Ovary (tissue), 9 donors: Measurements from ENCODE around the gene ASPDH. TPM values are rescaled to one million over a fixed set of nuclear protein-coding genes. Genes with fewer than 3 reads are reported as not detected.

Experiments
- DNase-seq, 5 donors: peaks; one replicate each; pipeline ENCODE4 v3.0.0-alpha.2; 2019 to 2020
- H3K27ac ChIP-seq, 2 donors: fragments of 200-600 bp; one replicate each; pipeline versions ENCODE4 v1.5.1 to v1.8.0; 2019 to 2022
- H3K27me3 ChIP-seq: fragments of 200-600 bp; one replicate; pipeline ENCODE4 v1.8.0; 2022
- H3K36me3 ChIP-seq: fragments of 200-600 bp; sonication (generic); one replicate; pipeline ENCODE4 v1.5.1; 2019
- H3K4me1 ChIP-seq: one replicate; pipeline ENCODE4 v1.8.1; 2013; ENCODE audit warnings: mild to moderate bottlenecking, moderate library complexity; ENCODE audit not compliant: insufficient read depth
- H3K4me3 ChIP-seq: fragments of 200-600 bp; sonication (generic); one replicate; pipeline ENCODE4 v1.5.1; 2017
- H3K9me3 ChIP-seq, 2 donors: fragments of 200-600 bp in 1 of 2; sonication (generic) in 1 of 2; one replicate each; pipeline versions ENCODE4 v1.5.1 to v1.8.1; 2013 to 2019; ENCODE audit warnings: mild to moderate bottlenecking in 1 of 2, moderate library complexity in 1 of 2
- CTCF ChIP-seq, 3 donors: fragments of 450-650 bp in 2 of 3; fragments of 200-600 bp in 1 of 3; IDR thresholded peaks; one replicate each; pipeline versions ENCODE4 v1.5.1 to v1.8.0; 2016 to 2022; ENCODE audit warnings: antibody characterized with exemption in 3 of 3, mild to moderate bottlenecking in 1 of 3
- EP300 ChIP-seq: sonication (generic); formaldehyde crosslinking; IDR thresholded peaks from one replicate; pipeline ENCODE4 v1.6.1; 2017; ENCODE audit warnings: antibody characterized with exemption
- POLR2A ChIP-seq: fragments of 450-650 bp; IDR thresholded peaks from one replicate; pipeline ENCODE4 v1.6.1; 2017; ENCODE audit warnings: antibody characterized with exemption, mild to moderate bottlenecking, moderate library complexity
- WGBS, 3 donors: extraction: QIAGEN DNeasy Blood & Tissue Kit in 1 of 3; methylation state at CpG; one replicate each; pipeline versions ENCODE4 v1.1.5 to v1.1.7; 2013 to 2017; 5-methylcytosine and 5-hydroxymethylcytosine counted together
- intact Hi-C, 4 donors: fragments of 100-400 bp; cut with DNase I; formaldehyde crosslinking; loops; one replicate each; pipeline versions ENCODE4 v1.11.0 to v1.15.1; 2022 to 2023
- polyA plus RNA-seq, 2 donors: library from polyadenylated mRNA; stranded (reverse); fragments of 200-250 nt in 1 of 2; fragments of 350-450 nt in 1 of 2; fragmentation: Illumina TruSeq in 1 of 2; extraction: RNeasy Lipid Tissue Mini Kit (QIAGEN cat#74804) in 1 of 2; gene quantifications; one replicate each; pipeline ENCODE4 v1.2.3, GENCODE V29; 2013 to 2014
- total RNA-seq, 7 donors: library from RNA; depleted of rRNA in 2 of 7; stranded (reverse); fragments of >200 nt in 2 of 7; fragmentation: NEBNext Ultra II Directional in 3 of 7; extraction: Animal tissue kit (Norgen Biotek cat#: 25700) in 3 of 7; gene quantifications; one replicate each; pipeline versions ENCODE4 v1.1.0 to v1.2.4, GENCODE V29; 2016 to 2023
- donor health status: DM: no; HTN: no; CAD: no; lungs with moderate emphysema.
- donor health status: DM: no; HTN: no; CAD: no.
- donor health status: Bipolar disorder and iron deficiency.
- donor health status: DM: yes; HTN: yes; CAD: no.
- donor health status: DM: no; HTN: no; CAD: no.
- donor health status: DM: yes; HTN: yes; CAD: no.

Gene ASPDH
- total and polyA plus RNA-seq, 9 donors, result not detected

- no peak for TF ChIP-seq EP300
- TF ChIP-seq CTCF (IDR thresholded peaks at IDR 0.05), result no peak
- no peak for TF ChIP-seq POLR2A
- Histone ChIP-seq H3K4me1 (no peaks in the 10 kb centered on the region), H3K9me3 (no peaks in the 10 kb centered on the region), H3K27me3 (no peaks in the 10 kb centered on the region), H3K36me3 (no peaks in the 10 kb centered on the region), H3K27ac (no peak overlapping the region), H3K4me3 (no peak overlapping the region)
- DNase-seq, result no peak
- intact Hi-C loops, result loop anchor here in 1 of 4 donors (10.0 kb wide), 1 partner anchor 276 kb away; the partner anchor contains the start of gene ACP4
- WGBS, 3 donors, result 96 to 97% (median 97%) methylated on average over 34 to 40 of the region's 40 CpGs
Observed at GRCh38 chr19:50519006-50519575, 5.4 kb upstream of the ASPDH start.

- no peaks in the 10 kb centered on the region for H3K9me3 ChIP-seq
- intact Hi-C loops, result loop anchor here in 1 of 4 donors (10.0 kb wide), 1 partner anchor 276 kb away; the partner anchor contains the start of gene ACP4
- H3K4me1 ChIP-seq, result no peaks in the 10 kb centered on the region
- no peaks in the 10 kb centered on the region for H3K36me3 ChIP-seq
- H3K27ac ChIP-seq, result no peak overlapping the region
- no peaks in the 10 kb centered on the region for H3K27me3 ChIP-seq
- no peak for DNase-seq
- TF ChIP-seq CTCF (IDR thresholded peaks at IDR 0.05) (no peak), EP300 (no peak), POLR2A (no peak)
- no peak overlapping the region for H3K4me3 ChIP-seq
- 95% methylated on average over 85 to 87 of the region's 87 CpGs for WGBS, 3 donors
Observed at GRCh38 chr19:50518091-50519005, 4.6 kb upstream of the ASPDH start.

GRCh38 chr19:50517704-50518075 lies 4.0 kb upstream of the ASPDH start:
- H3K36me3 ChIP-seq, result no peaks in the 10 kb centered on the region
- no peak overlapping the region for H3K27ac ChIP-seq
- no peak overlapping the region for H3K4me3 ChIP-seq
- no peak for TF ChIP-seq EP300
- TF ChIP-seq POLR2A, result no peak
- TF ChIP-seq CTCF (IDR thresholded peaks at IDR 0.05), result no peak
- H3K4me1 ChIP-seq, result no peaks in the 10 kb centered on the region
- WGBS, 3 donors, result 94 to 95% (median 95%) methylated on average over 36 to 37 of the region's 37 CpGs
- intact Hi-C loops, result loop anchor here in 1 of 4 donors (10.0 kb wide), 1 partner anchor 277 kb away; the partner anchor contains the start of gene ACP4
- H3K9me3 ChIP-seq, result no peaks in the 10 kb centered on the region
- no peak for DNase-seq
- H3K27me3 ChIP-seq, result no peaks in the 10 kb centered on the region

- intact Hi-C loops, result loop anchor here in 1 of 4 donors (10.0 kb wide), 1 partner anchor 278 kb away; the partner anchor contains the start of gene ACP4
- WGBS, 3 donors, result 82 to 83% (median 82%) methylated on average over 53 of the region's 53 CpGs
Observed at GRCh38 chr19:50516964-50517703, 3.4 kb upstream of the ASPDH start.

More at GRCh38 chr19:50516964-50517703, 3.4 kb upstream of the ASPDH start:
- no peaks in the 10 kb centered on the region for H3K36me3 ChIP-seq
- TF ChIP-seq POLR2A (no peak), CTCF (IDR thresholded peaks at IDR 0.05) (no peak), EP300 (no peak)
- no peak overlapping the region for H3K27ac ChIP-seq
- DNase-seq, result no peak
- H3K4me3 ChIP-seq, result no peak overlapping the region
- no peaks in the 10 kb centered on the region for H3K9me3 ChIP-seq
- H3K4me1 ChIP-seq, result no peaks in the 10 kb centered on the region
- H3K27me3 ChIP-seq, result no peaks in the 10 kb centered on the region
